Activated naive CD4-positive, alpha-beta T cell treated with anti-CD3 and anti-CD28 coated beads, Interleukin-2, amount 50 U/mL, for 72 hours (primary cell): ENCODE measurements around the gene TSC22D4. TPM values are rescaled to one million over a fixed set of nuclear protein-coding genes. Genes with fewer than 3 reads are reported as not detected.
"Not testable (repeated sequence)": the region's sequence is repeated elsewhere in the genome, so short reads cannot be mapped to it uniquely, and the experiment has no call there.

Source experiments
- ATAC-seq, 2 donors: fragments of 150-1000 bp; cut with Tn5 transposase; 2 replicates each; pipeline ENCODE4 v1.10.0; 2021; ENCODE audit warnings: mild to moderate bottlenecking in 2 of 2, moderate library complexity in 2 of 2
- DNase-seq, 2 donors: peaks; one replicate each; pipeline ENCODE4 v3.0.0; 2021 to 2022; ENCODE audit warnings: low spot score in 2 of 2
- H3K27ac Mint-ChIP-seq, 2 donors: one replicate each; pipeline ENCODE4 v1.8.0; 2022; ENCODE audit warnings: mild to moderate bottlenecking in 2 of 2, mixed read lengths in 2 of 2
- H3K36me3 Mint-ChIP-seq, 2 donors: one replicate each; pipeline ENCODE4 v1.8.0; 2022; ENCODE audit warnings: mixed read lengths in 2 of 2
- H3K9me3 Mint-ChIP-seq, 2 donors: one replicate each; pipeline ENCODE4 v1.8.0; 2022; ENCODE audit warnings: mixed read lengths in 2 of 2
- total RNA-seq, 2 donors: library from RNA; stranded (reverse); gene quantifications; one replicate each; pipeline ENCODE4 v1.2.3, GENCODE V29; 2022

The TSC22D4 gene
- total RNA-seq, 2 donors from 2014 or later, result 96.2 to 99.9 TPM

DNA sequence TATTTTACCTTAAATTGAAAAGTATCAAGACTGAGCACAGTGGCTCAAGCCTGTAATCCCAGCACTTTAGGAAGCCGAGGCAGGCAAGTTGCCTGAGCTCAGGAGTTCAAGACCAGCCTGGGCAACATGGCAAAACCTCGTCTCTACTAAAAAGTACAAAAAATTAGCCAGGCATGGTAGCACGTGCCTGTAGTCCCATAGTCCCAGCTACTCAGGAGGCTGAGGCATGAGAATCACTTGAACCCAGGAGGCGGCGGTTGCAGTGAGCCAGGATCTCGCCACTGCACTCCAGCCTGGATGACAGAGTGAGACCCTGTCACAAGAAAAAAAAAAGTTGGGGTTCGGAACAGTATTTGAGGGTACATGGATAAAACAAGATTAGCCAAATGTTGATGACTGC is 39.8 kb downstream of the TSC22D4 start:
- not testable (repeated sequence) for H3K9me3 Mint-ChIP-seq, H3K27ac Mint-ChIP-seq, ATAC-seq
- peak in 1 of 2 donors; percentile 44 for DNase-seq
- peaks cover 19 to 20% of the 10 kb centered on the region in 2 donors for H3K36me3 Mint-ChIP-seq

DNA sequence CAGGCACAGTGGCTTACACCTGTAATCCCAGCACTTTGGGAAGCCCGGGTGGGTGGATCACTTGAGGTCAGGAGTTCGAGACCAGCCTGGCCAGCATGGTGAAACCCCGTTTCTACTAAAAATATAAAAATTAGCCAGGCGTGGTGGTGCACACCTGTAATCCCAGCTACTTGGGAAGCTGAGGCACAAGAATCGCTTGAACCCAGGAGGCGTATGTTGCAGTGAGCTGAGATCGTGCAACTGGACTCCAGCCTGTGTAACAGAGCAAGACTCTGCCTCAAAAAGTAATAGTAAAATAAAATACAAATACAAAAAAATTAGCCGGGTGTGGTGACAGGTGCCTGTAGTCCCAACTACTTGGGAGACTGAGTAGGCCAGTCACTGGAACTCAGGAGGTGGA is 40.3 kb downstream of the TSC22D4 start:
- ATAC-seq, H3K27ac Mint-ChIP-seq, H3K9me3 Mint-ChIP-seq: not testable (repeated sequence)
- H3K36me3 Mint-ChIP-seq, result peaks cover 24 to 25% of the 10 kb centered on the region in 2 donors
- DNase-seq, result peak in 1 of 2 donors; percentile 44

DNA sequence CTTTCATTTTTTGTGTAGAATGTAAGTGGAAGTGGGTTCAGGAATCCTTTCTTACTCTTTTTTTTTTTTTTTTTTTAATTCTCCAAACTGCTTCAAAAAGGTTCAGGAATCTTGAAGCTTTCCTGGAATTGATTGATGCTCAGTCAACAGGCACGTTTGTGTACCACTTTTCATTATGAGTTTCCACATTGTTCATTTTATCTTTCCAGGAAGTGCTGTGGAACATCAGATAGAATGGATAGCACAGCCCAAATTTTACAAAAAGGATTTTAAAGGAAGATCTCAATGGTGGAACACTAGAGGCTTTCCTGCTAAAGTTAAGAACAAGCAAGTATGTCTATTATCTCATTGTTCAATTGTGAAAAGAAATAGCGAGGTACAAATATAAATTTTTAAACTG is 40.8 kb downstream of the TSC22D4 start:
- Mint-ChIP-seq H3K27ac (peak overlapping the region in 1 of 2 donors; percentile 2), H3K9me3 (no peaks in the 10 kb centered on the region), H3K36me3 (peaks cover 26 to 30% of the 10 kb centered on the region in 2 donors)
- DNase-seq (no peak), ATAC-seq (no peak)

DNA sequence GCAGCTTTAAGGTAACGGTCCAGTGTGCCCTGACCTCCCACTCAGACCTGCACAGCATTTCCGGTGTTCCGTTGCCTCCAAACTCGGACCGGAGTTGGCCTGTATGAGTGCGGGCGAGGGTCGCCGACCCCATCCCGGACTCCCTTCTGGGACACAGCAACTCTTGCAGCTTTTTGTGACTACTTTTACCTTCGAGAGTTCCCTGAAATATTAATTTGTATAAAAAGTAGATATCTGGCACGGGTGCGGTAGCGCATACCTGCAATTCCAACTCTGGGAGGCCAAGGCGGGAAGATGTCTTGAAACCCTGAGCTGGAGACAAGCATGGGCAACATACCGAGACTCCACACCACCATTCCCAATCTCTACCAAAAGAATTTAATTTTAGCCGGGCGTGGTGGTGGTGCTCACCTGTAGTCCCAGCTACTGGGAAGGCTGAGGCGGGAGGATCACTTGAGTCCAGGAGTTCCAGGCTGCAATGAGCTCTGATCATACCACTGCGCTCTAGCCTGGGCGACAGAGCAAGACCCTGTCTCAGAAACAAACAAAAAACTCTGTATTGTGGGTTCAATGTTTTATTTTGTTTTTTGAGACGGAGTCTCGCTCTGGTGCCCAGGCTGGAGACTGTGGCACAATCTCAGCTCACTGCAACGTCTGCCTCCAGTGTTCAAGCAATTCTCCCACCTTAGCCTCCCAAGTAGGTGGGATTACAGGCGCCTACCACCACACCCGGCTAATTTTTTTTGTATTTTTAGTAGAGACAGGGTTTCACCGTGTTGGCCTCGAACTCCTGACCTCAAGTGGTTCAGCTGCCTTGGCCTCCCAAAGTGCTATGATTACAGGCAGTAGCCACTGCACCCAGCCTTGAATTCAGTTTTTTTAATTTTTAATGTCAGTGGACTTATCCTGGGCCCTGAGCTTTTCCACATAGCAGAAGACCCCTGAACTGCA is 41.6 kb downstream of the TSC22D4 start:
- H3K9me3 Mint-ChIP-seq, result no peaks in the 10 kb centered on the region
- H3K36me3 Mint-ChIP-seq, result peaks cover 26 to 31% of the 10 kb centered on the region in 2 donors
- DNase-seq (peak in 1 of 2 donors; percentile 56), ATAC-seq (no peak)
- H3K27ac Mint-ChIP-seq, result peak overlapping the region in 1 of 2 donors; percentile 94

DNA sequence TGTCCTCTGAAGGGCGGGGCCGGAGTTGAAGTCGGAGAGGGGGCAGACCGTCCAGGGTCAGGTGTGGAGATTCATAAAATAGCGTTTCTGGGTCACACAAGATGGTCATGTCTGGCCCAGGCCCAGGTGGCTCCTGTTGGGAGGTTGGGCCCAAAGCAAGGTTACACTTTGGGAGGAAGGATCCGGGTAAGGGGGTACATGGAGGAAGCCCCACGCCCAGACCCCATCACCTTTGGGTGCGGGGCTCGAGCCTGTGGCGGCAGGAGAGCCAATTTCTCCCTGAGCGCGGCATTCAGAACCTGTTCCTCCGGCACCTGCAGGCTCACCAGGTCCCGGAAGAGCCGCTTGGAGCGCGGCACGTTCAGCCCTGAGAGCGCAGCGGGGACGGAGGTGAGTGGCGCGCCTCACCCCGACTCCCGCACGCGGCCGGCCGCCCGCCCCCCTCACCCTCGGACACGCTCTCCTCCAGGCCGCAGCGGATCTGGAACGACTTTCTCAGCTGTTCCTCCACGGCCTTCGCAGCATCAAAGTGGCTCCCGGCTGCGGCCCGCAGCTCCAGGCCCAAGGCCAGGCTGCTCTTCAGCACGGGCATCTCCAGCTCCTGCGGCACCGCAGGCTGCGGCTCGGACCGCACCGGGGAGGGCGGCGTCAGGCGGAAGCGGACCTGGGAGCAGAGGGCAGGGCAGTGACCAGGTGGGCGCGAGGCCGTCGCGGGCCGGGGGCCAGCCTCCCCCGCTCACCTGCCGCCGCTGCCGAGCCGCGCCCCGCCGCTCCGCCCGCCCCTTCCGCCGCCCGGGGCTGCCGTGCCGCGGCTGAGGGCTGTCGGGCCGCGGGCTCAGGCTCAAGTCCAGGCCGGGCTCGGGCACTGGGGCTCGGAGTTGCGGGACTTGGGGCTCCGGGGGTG is 43.4 kb downstream of the TSC22D4 start:
- H3K36me3 Mint-ChIP-seq, result peaks cover 31 to 35% of the 10 kb centered on the region in 2 donors
- DNase-seq, result peak; percentile 42 to 58
- H3K27ac Mint-ChIP-seq, result peak overlapping the region; percentile 94 to 95
- peak; percentile 24 to 41 for ATAC-seq
- H3K9me3 Mint-ChIP-seq, result no peaks in the 10 kb centered on the region

DNA sequence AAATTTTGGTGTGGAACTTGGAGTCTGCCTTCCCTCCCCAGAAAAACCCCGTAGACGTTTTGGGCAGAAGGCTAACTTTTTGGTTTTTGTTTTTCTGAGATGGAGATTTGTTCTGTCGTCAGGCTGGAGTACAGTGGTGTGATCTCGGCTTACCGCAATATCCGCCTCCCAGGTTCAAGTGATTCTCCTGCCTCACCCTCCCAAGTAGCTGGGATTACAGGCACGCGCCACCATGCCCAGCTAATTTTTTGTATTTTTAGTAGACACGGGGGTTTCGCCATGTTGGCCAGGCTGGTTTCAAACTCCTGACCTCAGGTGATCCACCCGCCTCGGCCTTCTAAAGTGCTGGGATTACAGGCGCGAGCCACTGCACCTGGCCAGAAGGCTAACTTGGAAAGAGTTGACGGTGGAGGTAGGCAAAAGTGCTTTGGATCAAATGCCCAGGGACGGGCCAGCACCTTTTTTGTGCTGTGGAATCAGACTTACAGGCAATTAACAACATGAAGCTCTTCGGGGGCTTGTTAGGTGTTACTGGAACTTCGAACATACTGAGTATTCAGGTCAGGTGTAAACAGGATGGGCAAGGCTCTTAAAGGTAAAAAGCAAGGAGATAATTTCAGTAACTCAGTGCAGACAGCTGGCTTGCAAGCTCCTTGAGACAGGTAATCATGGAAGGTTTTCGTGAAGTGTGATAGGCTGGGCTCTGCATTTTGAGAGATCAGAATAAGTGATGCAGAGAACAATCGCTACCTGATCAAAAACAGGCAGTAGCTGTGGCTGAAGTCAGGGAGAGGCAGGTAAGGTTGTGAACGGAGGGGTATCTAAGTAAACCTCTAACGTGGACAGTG is 44.5 kb downstream of the TSC22D4 start:
- Mint-ChIP-seq H3K27ac (peak overlapping the region; percentile 94 to 95), H3K9me3 (no peaks in the 10 kb centered on the region), H3K36me3 (peaks cover 36 to 38% of the 10 kb centered on the region in 2 donors)
- DNase-seq (peak in 1 of 2 donors; percentile 55), ATAC-seq (no peak)

DNA sequence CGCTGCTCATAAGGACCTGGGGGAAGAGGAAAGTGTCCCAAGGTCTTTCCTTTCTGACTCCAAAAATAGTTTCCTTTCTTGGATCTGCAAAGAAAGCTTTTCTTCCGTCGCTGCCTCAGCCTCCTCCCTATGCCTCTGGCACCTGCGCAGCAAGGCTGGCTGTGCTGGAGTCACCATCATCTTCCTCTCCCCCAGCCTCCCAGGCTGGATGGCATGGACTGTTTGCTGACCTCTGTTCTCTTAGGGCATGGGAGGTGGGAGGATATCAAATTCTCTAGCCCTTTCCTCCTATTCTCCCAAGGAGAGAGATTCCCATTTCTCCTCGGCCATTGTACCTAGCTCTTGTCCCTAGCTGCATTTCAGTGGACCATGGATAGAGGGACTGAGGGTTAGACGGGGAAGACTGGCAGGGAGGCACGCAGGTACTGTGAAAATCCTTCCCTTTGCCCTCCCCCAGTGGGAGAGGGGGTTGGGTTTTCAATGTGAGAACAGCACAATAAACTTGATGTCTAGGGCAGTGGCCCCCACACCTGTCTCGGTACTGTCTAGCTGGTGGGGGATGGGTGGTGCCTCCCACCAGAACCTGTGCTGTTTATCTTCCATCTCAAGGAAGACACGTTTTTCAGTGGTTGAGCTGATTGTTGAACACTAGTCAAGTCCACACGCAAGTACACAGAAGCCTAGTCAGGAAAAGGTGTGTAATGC is 45.3 kb downstream of the TSC22D4 start:
- H3K27ac Mint-ChIP-seq, result peak overlapping the region; percentile 90 to 94
- ATAC-seq (no peak), DNase-seq (peak in 1 of 2 donors; percentile 40)
- no peaks in the 10 kb centered on the region for H3K9me3 Mint-ChIP-seq
- peaks cover 40 to 43% of the 10 kb centered on the region in 2 donors for H3K36me3 Mint-ChIP-seq

DNA sequence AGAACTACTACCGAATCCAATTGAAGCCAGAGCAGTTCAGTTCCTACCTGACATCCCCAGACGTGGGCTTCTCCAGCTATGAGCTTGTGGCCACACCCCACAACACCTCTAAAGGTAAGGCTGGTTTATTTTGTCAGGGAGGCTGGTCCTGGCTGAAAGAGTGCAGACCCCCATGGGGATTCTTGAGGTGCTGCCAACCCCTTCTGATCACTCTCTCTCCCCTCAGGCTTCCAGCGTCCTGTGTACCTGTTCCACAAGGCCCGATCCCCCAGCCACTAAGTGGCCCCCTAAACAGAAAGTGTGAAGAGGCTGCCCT is 45.8 kb downstream of the TSC22D4 start:
- no peaks in the 10 kb centered on the region for H3K9me3 Mint-ChIP-seq
- peaks cover 40 to 46% of the 10 kb centered on the region in 2 donors for H3K36me3 Mint-ChIP-seq
- ATAC-seq, result no peak
- H3K27ac Mint-ChIP-seq, result peak overlapping the region; percentile 44 to 94
- DNase-seq, result no peak

DNA sequence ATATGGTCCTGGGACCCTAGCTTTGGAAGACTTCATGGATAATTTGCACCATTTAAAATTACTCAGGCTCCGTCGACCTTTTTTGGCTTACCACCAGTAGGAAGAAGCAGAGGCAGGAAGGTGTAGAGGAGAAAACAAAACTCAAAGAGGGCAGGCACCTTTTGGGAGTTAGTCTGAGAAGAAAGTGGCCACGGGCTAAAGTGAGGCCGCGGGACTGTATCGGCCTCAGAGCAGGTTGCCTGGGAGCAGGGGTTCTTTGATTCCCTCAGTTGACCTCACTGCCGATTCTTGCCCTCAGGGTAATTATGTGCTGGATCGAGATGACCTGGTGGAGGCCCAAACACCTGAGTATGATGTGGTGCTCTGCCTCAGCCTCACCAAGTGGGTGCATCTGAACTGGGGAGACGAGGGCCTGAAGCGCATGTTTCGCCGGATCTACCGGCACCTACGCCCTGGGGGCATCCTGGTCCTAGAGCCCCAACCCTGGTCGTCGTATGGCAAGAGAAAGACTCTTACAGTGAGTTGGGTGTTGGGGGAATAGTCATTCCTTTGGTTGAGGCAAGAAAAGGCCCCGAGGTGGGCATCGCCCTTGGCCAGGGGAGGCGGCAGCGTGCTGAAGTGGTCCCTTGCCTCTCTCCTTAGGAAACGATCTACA is 46.3 kb downstream of the TSC22D4 start:
- DNase-seq, result no peak
- Mint-ChIP-seq H3K27ac (peak overlapping the region; percentile 44 to 100), H3K36me3 (peaks cover 45 to 51% of the 10 kb centered on the region in 2 donors), H3K9me3 (peaks cover 0 to 4% of the 10 kb centered on the region in 2 donors)
- ATAC-seq, result no peak

DNA sequence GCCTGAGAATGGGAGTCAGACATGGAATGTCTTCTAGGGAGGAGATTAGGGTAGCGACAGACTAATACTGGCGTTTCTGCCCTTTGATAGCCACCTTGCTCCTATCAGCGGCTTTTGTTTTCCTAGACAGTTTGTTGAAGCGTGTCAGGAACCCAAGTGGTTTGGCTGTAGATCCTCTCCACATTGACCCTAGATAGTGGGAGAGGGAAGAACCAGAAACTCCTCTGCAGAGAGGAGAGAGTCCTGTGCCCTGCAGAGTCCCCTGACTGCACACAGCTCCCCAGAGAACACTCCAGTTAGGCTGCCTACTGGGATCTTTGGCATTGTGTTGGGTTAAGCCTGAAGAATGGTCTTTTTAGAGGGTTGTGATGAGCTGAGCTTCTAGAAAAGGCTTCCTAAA is 47.0 kb downstream of the TSC22D4 start:
- Mint-ChIP-seq H3K36me3 (peaks cover 46 to 51% of the 10 kb centered on the region in 2 donors), H3K9me3 (peaks cover 0 to 4% of the 10 kb centered on the region in 2 donors), H3K27ac (peak overlapping the region; percentile 89 to 100)
- DNase-seq (peak in 1 of 2 donors; percentile 42), ATAC-seq (no peak)

DNA sequence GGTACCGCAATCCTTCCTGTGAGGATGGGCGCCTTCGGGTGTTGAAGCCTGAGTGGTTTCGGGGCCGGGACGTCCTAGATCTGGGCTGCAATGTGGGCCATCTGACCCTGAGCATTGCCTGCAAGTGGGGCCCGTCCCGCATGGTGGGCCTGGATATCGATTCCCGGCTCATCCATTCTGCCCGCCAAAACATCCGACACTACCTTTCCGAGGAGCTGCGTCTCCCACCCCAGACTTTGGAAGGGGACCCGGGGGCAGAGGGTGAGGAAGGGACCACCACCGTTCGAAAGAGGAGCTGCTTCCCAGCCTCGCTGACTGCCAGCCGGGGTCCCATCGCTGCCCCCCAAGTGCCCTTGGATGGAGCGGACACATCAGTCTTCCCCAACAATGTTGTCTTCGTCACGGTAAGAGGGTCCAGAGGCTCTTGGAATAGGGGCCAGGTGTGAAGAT is 47.7 kb downstream of the TSC22D4 start:
- Mint-ChIP-seq H3K36me3 (peaks cover 43 to 47% of the 10 kb centered on the region in 2 donors), H3K27ac (peak overlapping the region; percentile 89 to 100), H3K9me3 (peaks cover 0 to 4% of the 10 kb centered on the region in 2 donors)
- DNase-seq, result no peak
- no peak for ATAC-seq

DNA sequence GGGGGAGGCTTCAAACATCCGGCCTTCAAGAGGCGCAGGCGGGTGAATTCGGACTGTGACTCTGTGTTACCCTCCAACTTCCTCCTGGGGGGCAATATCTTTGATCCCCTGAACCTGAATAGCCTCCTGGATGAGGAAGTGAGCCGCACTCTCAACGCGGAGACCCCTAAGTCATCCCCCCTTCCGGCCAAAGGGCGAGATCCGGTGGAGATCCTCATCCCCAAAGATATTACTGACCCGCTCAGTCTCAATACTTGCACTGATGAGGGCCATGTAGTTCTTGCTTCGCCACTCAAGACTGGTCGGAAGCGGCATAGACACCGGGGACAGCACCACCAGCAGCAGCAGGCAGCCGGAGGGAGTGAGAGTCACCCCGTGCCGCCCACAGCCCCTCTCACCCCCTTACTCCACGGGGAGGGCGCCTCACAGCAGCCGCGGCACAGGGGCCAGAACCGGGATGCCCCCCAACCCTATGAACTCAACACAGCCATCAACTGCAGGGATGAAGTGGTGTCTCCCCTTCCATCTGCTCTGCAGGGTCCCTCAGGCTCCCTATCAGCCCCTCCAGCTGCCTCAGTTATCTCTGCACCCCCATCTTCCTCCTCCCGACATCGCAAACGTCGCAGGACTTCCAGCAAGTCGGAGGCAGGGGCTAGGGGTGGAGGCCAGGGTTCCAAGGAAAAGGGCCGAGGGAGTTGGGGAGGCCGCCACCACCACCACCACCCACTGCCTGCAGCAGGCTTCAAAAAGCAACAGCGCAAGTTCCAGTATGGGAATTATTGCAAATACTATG is 48.3 kb downstream of the TSC22D4 start:
- H3K9me3 Mint-ChIP-seq, result peaks cover 0 to 4% of the 10 kb centered on the region in 2 donors
- peaks cover 39 to 44% of the 10 kb centered on the region in 2 donors for H3K36me3 Mint-ChIP-seq
- DNase-seq, result peak in 1 of 2 donors; percentile 32
- peak overlapping the region; percentile 95 to 100 for H3K27ac Mint-ChIP-seq
- peak in 1 of 2 donors; percentile 7 for ATAC-seq

DNA sequence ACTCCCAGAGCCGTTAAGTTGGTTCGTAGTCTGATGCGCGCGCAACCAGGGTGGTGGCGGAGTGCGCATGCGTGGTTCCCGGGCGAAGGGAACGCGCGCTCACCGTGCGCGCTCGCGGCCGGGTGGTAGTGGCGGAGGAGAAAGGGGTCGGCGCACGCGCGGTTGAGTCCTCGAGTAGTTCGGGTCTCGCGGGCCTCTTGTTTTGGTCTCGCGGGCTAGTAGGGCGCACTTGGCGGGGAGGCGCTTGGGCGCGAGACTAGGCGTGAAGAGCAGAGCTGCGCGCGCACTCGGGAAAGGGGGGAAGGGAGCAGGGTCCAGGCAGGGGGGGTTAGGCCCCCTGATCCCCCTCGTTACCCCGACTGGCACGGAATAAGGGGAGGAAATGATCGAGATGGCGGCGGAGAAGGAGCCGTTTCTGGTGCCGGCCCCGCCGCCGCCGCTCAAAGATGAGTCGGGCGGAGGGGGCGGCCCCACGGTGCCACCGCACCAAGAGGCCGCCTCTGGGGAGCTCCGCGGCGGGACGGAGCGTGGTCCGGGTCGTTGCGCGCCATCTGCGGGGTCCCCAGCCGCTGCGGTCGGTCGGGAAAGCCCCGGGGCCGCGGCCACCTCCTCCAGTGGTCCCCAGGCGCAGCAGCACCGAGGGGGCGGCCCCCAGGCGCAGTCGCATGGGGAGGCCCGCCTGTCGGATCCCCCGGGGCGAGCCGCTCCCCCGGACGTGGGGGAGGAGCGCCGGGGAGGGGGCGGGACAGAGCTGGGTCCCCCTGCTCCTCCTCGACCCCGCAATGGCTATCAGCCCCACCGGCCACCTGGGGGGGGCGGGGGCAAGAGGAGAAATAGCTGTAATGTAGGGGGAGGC is 49.1 kb downstream of the TSC22D4 start, which contains the start of gene MEPCE:
Gene MEPCE, plus strand, starts transcription at position 195 of the 856 bp plus-strand sequence. Its CDS starts 188 bp downstream, at position 383.
- H3K27ac Mint-ChIP-seq, result peak within 1 kb of the TSS; percentile 100
- peaks cover 33 to 37% of the 10 kb centered on the region in 2 donors for H3K36me3 Mint-ChIP-seq
- DNase-seq, result peak; percentile 94 to 96
- peaks cover 0 to 4% of the 10 kb centered on the region in 2 donors for H3K9me3 Mint-ChIP-seq
- peak; percentile 40 to 44 for ATAC-seq
